ENCODE measurements around the gene TMEM108.

DNA sequence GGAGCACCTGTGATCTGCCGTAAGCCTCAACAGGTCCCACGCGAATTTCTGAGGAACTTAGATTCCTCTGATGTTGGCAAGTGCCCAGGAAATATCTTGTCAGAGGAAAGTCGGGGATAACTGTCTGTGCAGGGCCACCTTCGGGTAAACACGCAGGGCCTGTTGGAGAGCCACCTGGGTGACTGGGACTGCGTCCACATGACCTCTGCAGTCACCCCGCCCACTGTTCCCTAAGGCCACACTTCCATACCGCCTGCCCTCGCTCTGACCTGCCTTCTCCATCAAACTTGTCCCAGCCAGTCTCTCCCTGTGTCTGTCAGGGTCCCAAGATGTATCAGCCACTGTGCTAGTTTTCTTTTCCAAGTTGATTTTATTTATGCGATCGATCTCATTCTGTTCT is 390.4 kb downstream of the TMEM108 start:
- TF ChIP-seq CTCF (IDR thresholded peaks at IDR 0.05) (no peak), POLR2AphosphoS5 (IDR thresholded peaks at IDR 0.05) (no peak)
